ENCODE data around the gene DNAJC3.

- TF ChIP-seq CTCF (IDR thresholded peaks at IDR 0.05 in 4 of 5, conservative IDR thresholded peaks at IDR 0.05 in 1 of 5) (no peak), POLR2A (IDR thresholded peaks at IDR 0.05) (no peak)
Measured at GRCh38 chr13:95784161-95784899, 107.4 kb downstream of the DNAJC3 start.

Data from gastrocnemius medialis (tissue), 4 donors.